Lower lobe of right lung (tissue), 2 donors: ENCODE results near the gene TENM3. TPM values are rescaled to one million over a fixed set of nuclear protein-coding genes. Genes with fewer than 3 reads are reported as not detected.

Experiments
- ATAC-seq, 2 donors: fragments of 200-7000 bp; cut with Tn5 transposase; one replicate each; pipeline ENCODE4 v1.9.1; 2020 to 2022; ENCODE audit warnings: mild to moderate bottlenecking in 2 of 2, moderate library complexity in 2 of 2
- DNase-seq: peaks from one replicate; pipeline ENCODE4 v3.0.0-alpha.2; 2020
- H3K27ac ChIP-seq: fragments of 200-600 bp; one replicate; pipeline ENCODE4 v1.8.0; 2022
- H3K27me3 ChIP-seq: fragments of 200-600 bp; one replicate; pipeline ENCODE4 v1.8.0; 2022; ENCODE audit warnings: low read depth
- H3K36me3 ChIP-seq: fragments of 200-600 bp; one replicate; pipeline ENCODE4 v1.8.0; 2022; ENCODE audit warnings: mild to moderate bottlenecking
- H3K4me1 ChIP-seq: fragments of 200-600 bp; one replicate; pipeline ENCODE4 v1.8.0; 2022
- H3K4me3 ChIP-seq: fragments of 200-600 bp; one replicate; pipeline ENCODE4 v1.8.0; 2022; ENCODE audit warnings: mild to moderate bottlenecking
- H3K9me3 ChIP-seq: fragments of 200-600 bp; one replicate; pipeline ENCODE4 v1.8.0; 2022
- CTCF ChIP-seq: fragments of 200-600 bp; IDR thresholded peaks from one replicate; pipeline ENCODE4 v1.8.0; 2022; ENCODE audit warnings: antibody characterized with exemption, mild to moderate bottlenecking
- intact Hi-C: fragments of 100-400 bp; cut with DNase I; formaldehyde crosslinking; loops from one replicate; pipeline ENCODE4 v1.11.0; 2022
- total RNA-seq: library from RNA; stranded (reverse); fragmentation: NEBNext Ultra II Directional; extraction: Animal tissue kit (Norgen Biotek cat#: 25700); gene quantifications from one replicate; pipeline ENCODE4 v1.2.1, GENCODE V29; 2021
- donor health status: DM: no; HTN: yes; CAD: no; lungs with severe emphysema.

TENM3 gene
- total RNA-seq, 1 donor from 2014 or later: 1.9 TPM

- no peaks in the 10 kb centered on the region for H3K27me3 ChIP-seq
- no peaks in the 10 kb centered on the region for H3K36me3 ChIP-seq
- H3K9me3 ChIP-seq: no peaks in the 10 kb centered on the region
- no peak for TF ChIP-seq CTCF
- intact Hi-C loops: no loop called here
- H3K27ac ChIP-seq: no peak overlapping the region
- no peak for ATAC-seq
- no peak overlapping the region for H3K4me3 ChIP-seq
- H3K4me1 ChIP-seq: no peaks in the 10 kb centered on the region
- DNase-seq: no peak
Observed at GRCh38 chr4:182254026-182254780, 11.0 kb downstream of the TENM3 start.

GRCh38 chr4:182255441-182256190, 12.4 kb downstream of the TENM3 start:
- intact Hi-C loops: no loop called here
- DNase-seq (no peak), ATAC-seq (no peak)
- Histone ChIP-seq H3K9me3 (no peaks in the 10 kb centered on the region), H3K4me1 (no peaks in the 10 kb centered on the region), H3K27ac (no peak overlapping the region), H3K36me3 (no peaks in the 10 kb centered on the region), H3K27me3 (no peaks in the 10 kb centered on the region), H3K4me3 (no peak overlapping the region)
- TF ChIP-seq CTCF: no peak

GRCh38 chr4:182257016-182257415, 13.8 kb downstream of the TENM3 start:
- no peak overlapping the region for H3K4me3 ChIP-seq
- H3K27me3 ChIP-seq: no peaks in the 10 kb centered on the region
- intact Hi-C loops: no loop called here
- DNase-seq (no peak), ATAC-seq (no peak)
- H3K9me3 ChIP-seq: no peaks in the 10 kb centered on the region
- no peaks in the 10 kb centered on the region for H3K4me1 ChIP-seq
- H3K27ac ChIP-seq: no peak overlapping the region
- TF ChIP-seq CTCF: no peak
- H3K36me3 ChIP-seq: no peaks in the 10 kb centered on the region

GRCh38 chr4:182257503-182257902, 14.3 kb downstream of the TENM3 start:
- Histone ChIP-seq H3K36me3 (no peaks in the 10 kb centered on the region), H3K4me1 (no peaks in the 10 kb centered on the region), H3K4me3 (no peak overlapping the region), H3K27ac (no peak overlapping the region), H3K9me3 (no peaks in the 10 kb centered on the region), H3K27me3 (no peaks in the 10 kb centered on the region)
- intact Hi-C loops: no loop called here
- DNase-seq (no peak), ATAC-seq (no peak)
- TF ChIP-seq CTCF: no peak

GRCh38 chr4:182258441-182259000, 15.3 kb downstream of the TENM3 start:
- Histone ChIP-seq H3K4me3 (no peak overlapping the region), H3K27ac (no peak overlapping the region), H3K9me3 (no peaks in the 10 kb centered on the region), H3K36me3 (no peaks in the 10 kb centered on the region), H3K4me1 (no peaks in the 10 kb centered on the region), H3K27me3 (no peaks in the 10 kb centered on the region)
- intact Hi-C loops: no loop called here
- TF ChIP-seq CTCF: no peak
- no peak for DNase-seq
- no peak for ATAC-seq
